Heart right ventricle (tissue), 16 donors: ENCODE results near the gene IFIT2. TPM values are rescaled to one million over a fixed set of nuclear protein-coding genes. Genes with fewer than 3 reads are reported as not detected.

Experiments
- ATAC-seq, 8 donors: fragments of 200-7000 bp; cut with Tn5 transposase; one replicate each; pipeline ENCODE4 v1.9.1; 2020; ENCODE audit warnings: mild to moderate bottlenecking in 8 of 8, moderate library complexity in 8 of 8, moderate number of reproducible peaks in 1 of 8
- DNase-seq, 2 donors: peaks; one replicate each; pipeline ENCODE4 v3.0.0-alpha.2; 2020
- H3K27ac ChIP-seq, 10 donors: fragments of 200-600 bp; sonication (generic) in 2 of 10; one replicate each; pipeline versions ENCODE4 v1.5.0 to v1.8.0; 2020 to 2022; ENCODE audit warnings: mild to moderate bottlenecking in 3 of 10
- H3K27me3 ChIP-seq, 7 donors: fragments of 200-600 bp; one replicate each; pipeline ENCODE4 v1.8.0; 2021 to 2022; ENCODE audit warnings: mild to moderate bottlenecking in 2 of 7
- H3K36me3 ChIP-seq, 9 donors: fragments of 200-600 bp; sonication (generic) in 1 of 9; one replicate each; pipeline versions ENCODE4 v1.5.0 to v1.8.0; 2020 to 2022; ENCODE audit warnings: mild to moderate bottlenecking in 2 of 9
- H3K4me1 ChIP-seq, 9 donors: fragments of 200-600 bp; sonication (generic) in 1 of 9; one replicate each; pipeline versions ENCODE4 v1.5.0 to v1.8.0; 2020 to 2022; ENCODE audit warnings: mild to moderate bottlenecking in 4 of 9
- H3K4me3 ChIP-seq, 10 donors: fragments of 200-600 bp; sonication (generic) in 2 of 10; one replicate each; pipeline versions ENCODE4 v1.5.0 to v1.8.0; 2020 to 2022; ENCODE audit warnings: mild to moderate bottlenecking in 7 of 10, moderate library complexity in 2 of 10
- H3K9me3 ChIP-seq, 11 donors: fragments of 200-600 bp in 10 of 11; sonication (generic) in 2 of 11; one replicate each; pipeline versions ENCODE4 v1.5.0 to v1.8.0; 2013 to 2022; ENCODE audit warnings: mild to moderate bottlenecking in 2 of 11, control low read depth in 1 of 11, moderate library complexity in 1 of 11
- WGBS, 2 donors: extraction: QIAGEN DNeasy Blood & Tissue Kit; methylation state at CpG; one replicate each; pipeline ENCODE4 v1.1.7; 2013; ENCODE audit warnings: inconsistent platforms in 1 of 2; 5-methylcytosine and 5-hydroxymethylcytosine counted together
- intact Hi-C, 10 donors: fragments of 100-400 bp; cut with DNase I; formaldehyde crosslinking; loops; one replicate each; pipeline versions ENCODE4 v1.11.1 to v1.14.2; 2022
- polyA plus RNA-seq, 2 donors: library from polyadenylated mRNA; stranded (reverse); fragments of 200-250 nt; gene quantifications; one replicate each; pipeline ENCODE4 v1.2.3, GENCODE V29; 2013
- total RNA-seq, 10 donors: library from RNA; stranded (reverse); fragmentation: NEBNext Ultra II Directional in 3 of 10; extraction: Animal tissue kit (Norgen Biotek cat#: 25700) in 3 of 10; gene quantifications; one replicate each; pipeline versions ENCODE4 v1.2.1 to v1.2.4, GENCODE V29; 2021 to 2023
- TF ChIP-seq, protein P1 (sequence below), 9 donors: fragments of 200-600 bp; sonication (generic) in 2 of 9; IDR thresholded peaks; one replicate each; pipeline versions ENCODE4 v1.5.0 to v1.8.0; 2021 to 2022; ENCODE audit warnings: antibody characterized with exemption in 9 of 9, mild to moderate bottlenecking in 5 of 9, moderate library complexity in 1 of 9
- donor health status: Arrhythmogenic right ventricular cardiomyopathy.
- donor health status: ischemic (EF 13 %, LVEDD 7.1; RV severe dilation, severe dysfunction).
- donor health status: healthy with polysubstance abuse.
- donor health status: DM: no; HTN: yes; CAD: no.
- donor health status: DM: no; HTN: no; CAD: no.
- donor health status: ischemic (EF 25% LVEDD 6.9; RV normal size, moderate dysfunction).
- donor health status: ischemic (EF 25% LVEDD 5.7; RV mildly dilated, moderate dysfunction).
- donor health status: healthy.
- donor health status: DM: yes; HTN: yes; CAD: no.
- donor health status: Ischemic cardiomyopathy.
- donor health status: ischemic (EF 35%, LVEDD 5.7; RV mildly dilated, moderate dysfunction).
- donor health status: nonischemic (EF 11% LVEDD 7.7; RV severe dilation, severe dysfunction).
- donor health status: DM: yes; HTN: yes; CAD: no.
- donor health status: PGD.
- donor health status: ischemic (EF 29% LVEDD 5.4; RV normal size, mild dysfunction).
- donor health status: nonischemic (EF 23%, LVEDD 6.1; RV moderate dilation, normal function).

IFIT2 gene
- total and polyA plus RNA-seq, 12 donors = 1.8 to 24.4 (median 6.1) TPM

DNA sequence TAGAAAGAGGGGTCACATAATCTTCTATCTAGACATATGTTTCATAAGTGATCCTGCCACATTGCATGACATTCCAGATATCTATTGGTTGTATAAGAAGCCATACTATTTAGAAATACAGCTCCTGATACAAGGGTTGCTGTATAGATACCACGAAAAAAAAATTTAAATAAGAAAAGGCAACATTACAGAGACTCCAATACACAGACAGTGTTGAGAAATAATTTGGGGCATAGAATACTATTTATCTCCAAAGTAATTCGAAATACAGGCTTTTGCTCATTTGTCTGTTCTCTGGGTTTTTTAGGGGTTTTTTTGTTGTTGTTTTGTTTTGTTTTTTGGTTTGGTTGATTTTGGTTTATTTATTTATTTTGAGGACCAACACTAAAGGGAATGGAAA is 2.6 kb downstream of the IFIT2 start:
- peak overlapping the region in 1 of 10 donors; percentile 94 for H3K27ac ChIP-seq
- peaks cover 0 to 2% (median 0%) of the 10 kb centered on the region in 11 donors for H3K9me3 ChIP-seq
- WGBS, 2 donors = 98 to 99% methylated on average over 2 of the region's 2 CpGs
- H3K27me3 ChIP-seq = no peaks in the 10 kb centered on the region
- intact Hi-C loops = no loop called here
- no peak for ATAC-seq
- no peak for DNase-seq
- H3K4me3 ChIP-seq = peak overlapping the region in 2 of 10 donors; percentile 60 to 61
- TF ChIP-seq, protein P1, sequence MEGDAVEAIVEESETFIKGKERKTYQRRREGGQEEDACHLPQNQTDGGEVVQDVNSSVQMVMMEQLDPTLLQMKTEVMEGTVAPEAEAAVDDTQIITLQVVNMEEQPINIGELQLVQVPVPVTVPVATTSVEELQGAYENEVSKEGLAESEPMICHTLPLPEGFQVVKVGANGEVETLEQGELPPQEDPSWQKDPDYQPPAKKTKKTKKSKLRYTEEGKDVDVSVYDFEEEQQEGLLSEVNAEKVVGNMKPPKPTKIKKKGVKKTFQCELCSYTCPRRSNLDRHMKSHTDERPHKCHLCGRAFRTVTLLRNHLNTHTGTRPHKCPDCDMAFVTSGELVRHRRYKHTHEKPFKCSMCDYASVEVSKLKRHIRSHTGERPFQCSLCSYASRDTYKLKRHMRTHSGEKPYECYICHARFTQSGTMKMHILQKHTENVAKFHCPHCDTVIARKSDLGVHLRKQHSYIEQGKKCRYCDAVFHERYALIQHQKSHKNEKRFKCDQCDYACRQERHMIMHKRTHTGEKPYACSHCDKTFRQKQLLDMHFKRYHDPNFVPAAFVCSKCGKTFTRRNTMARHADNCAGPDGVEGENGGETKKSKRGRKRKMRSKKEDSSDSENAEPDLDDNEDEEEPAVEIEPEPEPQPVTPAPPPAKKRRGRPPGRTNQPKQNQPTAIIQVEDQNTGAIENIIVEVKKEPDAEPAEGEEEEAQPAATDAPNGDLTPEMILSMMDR (IDR thresholded peaks at IDR 0.05) = no peak
- H3K4me1 ChIP-seq = peaks cover 0 to 44% (median 28%) of the 10 kb centered on the region in 9 donors
- H3K36me3 ChIP-seq = peaks cover 0 to 36% (median 6%) of the 10 kb centered on the region in 9 donors

DNA sequence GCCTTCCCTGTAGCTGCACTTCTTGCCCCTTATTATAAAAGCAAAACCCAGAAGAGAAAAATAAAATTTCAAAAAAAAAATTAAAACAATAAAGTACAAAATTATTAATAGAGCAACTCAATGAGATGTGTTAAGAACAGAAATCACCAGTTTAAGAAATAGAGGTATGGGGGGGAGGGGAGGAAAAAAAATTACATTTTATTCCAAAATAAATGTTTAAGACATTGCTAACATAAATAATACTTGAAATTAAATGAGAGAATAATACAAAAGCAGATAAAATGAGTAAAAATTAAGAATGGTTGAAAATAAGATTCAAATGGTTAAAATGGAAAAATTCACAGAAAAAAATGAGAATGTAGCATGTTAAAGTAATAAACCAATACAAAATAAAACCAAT is 3.1 kb downstream of the IFIT2 start:
- TF ChIP-seq, protein P1 (IDR thresholded peaks at IDR 0.05) = no peak
- Histone ChIP-seq H3K4me1 (peaks cover 0 to 49% (median 28%) of the 10 kb centered on the region in 9 donors), H3K27me3 (no peaks in the 10 kb centered on the region), H3K4me3 (no peak overlapping the region), H3K9me3 (no peaks in the 10 kb centered on the region), H3K27ac (no peak overlapping the region), H3K36me3 (peaks cover 0 to 36% (median 6%) of the 10 kb centered on the region in 9 donors)
- no peak for DNase-seq
- intact Hi-C loops = no loop called here
- no peak for ATAC-seq

DNA sequence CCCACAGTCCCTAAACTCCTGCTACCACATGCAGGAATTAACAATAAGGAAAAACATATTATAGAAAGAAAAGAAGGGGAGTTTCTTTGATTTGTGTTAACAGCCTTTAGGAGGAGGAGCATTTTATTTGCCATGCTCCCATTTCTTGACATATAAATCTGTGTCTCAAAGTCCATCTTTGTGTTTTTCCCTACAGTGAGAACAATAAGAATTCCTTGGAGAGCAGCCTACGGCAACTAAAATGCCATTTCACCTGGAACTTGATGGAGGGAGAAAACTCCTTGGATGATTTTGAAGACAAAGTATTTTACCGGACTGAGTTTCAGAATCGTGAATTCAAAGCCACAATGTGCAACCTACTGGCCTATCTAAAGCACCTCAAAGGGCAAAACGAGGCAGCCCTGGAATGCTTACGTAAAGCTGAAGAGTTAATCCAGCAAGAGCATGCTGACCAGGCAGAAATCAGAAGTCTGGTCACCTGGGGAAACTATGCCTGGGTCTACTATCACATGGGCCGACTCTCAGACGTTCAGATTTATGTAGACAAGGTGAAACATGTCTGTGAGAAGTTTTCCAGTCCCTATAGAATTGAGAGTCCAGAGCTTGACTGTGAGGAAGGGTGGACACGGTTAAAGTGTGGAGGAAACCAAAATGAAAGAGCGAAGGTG is 4.1 kb downstream of the IFIT2 start:
- Histone ChIP-seq H3K9me3 (no peaks in the 10 kb centered on the region), H3K27ac (no peak overlapping the region), H3K36me3 (peaks cover 0 to 36% (median 6%) of the 10 kb centered on the region in 9 donors), H3K27me3 (no peaks in the 10 kb centered on the region), H3K4me1 (peaks cover 0 to 48% (median 26%) of the 10 kb centered on the region in 9 donors), H3K4me3 (no peak overlapping the region)
- DNase-seq (no peak), ATAC-seq (no peak)
- intact Hi-C loops = loop anchor here in 1 of 10 donors (2.0 kb wide), 1 partner anchor 21 kb away; the partner anchor contains the start of gene IFIT3
- TF ChIP-seq, protein P1 (IDR thresholded peaks at IDR 0.05) = no peak
- 93 to 95% methylated on average over 9 of the region's 9 CpGs for WGBS, 2 donors

DNA sequence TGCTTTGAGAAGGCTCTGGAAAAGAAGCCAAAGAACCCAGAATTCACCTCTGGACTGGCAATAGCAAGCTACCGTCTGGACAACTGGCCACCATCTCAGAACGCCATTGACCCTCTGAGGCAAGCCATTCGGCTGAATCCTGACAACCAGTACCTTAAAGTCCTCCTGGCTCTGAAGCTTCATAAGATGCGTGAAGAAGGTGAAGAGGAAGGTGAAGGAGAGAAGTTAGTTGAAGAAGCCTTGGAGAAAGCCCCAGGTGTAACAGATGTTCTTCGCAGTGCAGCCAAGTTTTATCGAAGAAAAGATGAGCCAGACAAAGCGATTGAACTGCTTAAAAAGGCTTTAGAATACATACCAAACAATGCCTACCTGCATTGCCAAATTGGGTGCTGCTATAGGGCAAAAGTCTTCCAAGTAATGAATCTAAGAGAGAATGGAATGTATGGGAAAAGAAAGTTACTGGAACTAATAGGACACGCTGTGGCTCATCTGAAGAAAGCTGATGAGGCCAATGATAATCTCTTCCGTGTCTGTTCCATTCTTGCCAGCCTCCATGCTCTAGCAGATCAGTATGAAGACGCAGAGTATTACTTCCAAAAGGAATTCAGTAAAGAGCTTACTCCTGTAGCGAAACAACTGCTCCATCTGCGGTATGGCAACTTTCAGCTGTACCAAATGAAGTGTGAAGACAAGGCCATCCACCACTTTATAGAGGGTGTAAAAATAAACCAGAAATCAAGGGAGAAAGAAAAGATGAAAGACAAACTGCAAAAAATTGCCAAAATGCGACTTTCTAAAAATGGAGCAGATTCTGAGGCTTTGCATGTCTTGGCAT is 4.8 kb downstream of the IFIT2 start:
- no peak overlapping the region for H3K27ac ChIP-seq
- WGBS, 2 donors = 94 to 97% methylated on average over 13 of the region's 13 CpGs
- H3K27me3 ChIP-seq = no peaks in the 10 kb centered on the region
- peaks cover 0 to 41% (median 21%) of the 10 kb centered on the region in 9 donors for H3K4me1 ChIP-seq
- peaks cover 0 to 36% (median 6%) of the 10 kb centered on the region in 9 donors for H3K36me3 ChIP-seq
- DNase-seq (no peak), ATAC-seq (no peak)
- intact Hi-C loops = loop anchor here in 1 of 10 donors (2.0 kb wide), 1 partner anchor 20 kb away; the partner anchor contains the start of gene IFIT3
- H3K4me3 ChIP-seq = no peak overlapping the region
- no peaks in the 10 kb centered on the region for H3K9me3 ChIP-seq
- TF ChIP-seq, protein P1 (IDR thresholded peaks at IDR 0.05) = no peak
